OCI-LY1 (cell line): Measurements from ENCODE around the gene COTL1.

Source experiments
- CTCF ChIP-seq: fragments of 200-600 bp; sonication (generic), shearing (Covaris generic); IDR thresholded peaks from 2 replicates; pipeline ENCODE4 v1.5.1; 2017; ENCODE audit warnings: mild to moderate bottlenecking, antibody characterized with exemption, low read length, moderate library complexity, mixed read lengths
- EZH2 ChIP-seq: fragments of 200-600 bp; sonication (generic), shearing (Covaris generic); IDR thresholded peaks from 2 replicates; pipeline ENCODE4 v1.8.0; 2017; ENCODE audit warnings: borderline replicate concordance, mixed run types, mild to moderate bottlenecking, antibody characterized with exemption, low read length, moderate library complexity, mixed read lengths

GRCh38 chr16:84552135-84552534 lies 65.7 kb downstream of the COTL1 start:
- no peak for TF ChIP-seq CTCF
- no peak for TF ChIP-seq EZH2
